SW 1271 (cell line): ENCODE measurements around the gene FAM234B.

Experiments
- DNase-seq, 2 experiments: peaks; one replicate each; lab custom pipeline; 2025; lab: John Stamatoyannopoulos, UW

Gene FAM234B

DNA sequence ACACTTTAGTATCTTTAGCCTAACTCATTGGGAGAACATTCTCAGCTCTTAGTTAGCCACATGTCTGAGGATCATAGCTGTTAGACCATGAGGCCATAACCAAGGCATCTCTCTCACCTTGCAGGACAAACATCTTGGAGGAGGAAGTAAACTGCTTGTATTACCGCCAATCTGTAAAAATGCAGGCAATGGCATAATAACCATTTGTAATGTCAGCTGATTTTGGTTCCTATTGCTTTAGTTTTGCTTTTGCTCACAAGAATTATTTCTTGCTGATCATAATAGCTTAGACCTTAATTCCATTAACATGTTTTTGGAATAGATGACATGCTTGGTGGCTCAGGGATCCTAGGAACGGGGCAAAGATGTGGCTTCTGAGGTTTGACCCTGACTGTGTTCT, 75.6 kb downstream of the FAM234B start:
- no peak for DNase-seq

GRCh38 chr12:13120413-13120812, 76.2 kb downstream of the FAM234B start:
- DNase-seq, result no peak

DNA sequence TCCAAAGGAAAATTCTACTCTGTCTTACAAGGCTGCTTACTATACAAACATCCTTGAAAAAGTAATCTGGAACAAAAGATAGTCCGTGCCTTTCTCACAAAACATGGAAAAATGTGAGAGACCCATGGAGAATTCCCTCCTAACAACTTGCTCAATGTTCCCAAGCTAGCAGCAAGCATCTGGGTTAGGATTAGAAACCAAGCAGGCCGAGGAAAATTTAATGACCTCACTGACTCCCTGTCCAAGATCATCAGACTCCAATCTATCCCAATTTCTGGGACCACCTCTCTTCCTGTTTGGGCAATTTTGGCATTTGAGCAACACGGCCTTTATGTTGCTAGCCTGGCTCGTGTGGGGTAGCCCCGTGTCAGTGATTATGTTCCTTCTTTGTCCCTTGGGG, 77.4 kb downstream of the FAM234B start:
- DNase-seq, result no peak

GRCh38 chr12:13124656-13125505, 80.7 kb downstream of the FAM234B start:
- DNase-seq, result peak; percentile 31 to 85

DNA sequence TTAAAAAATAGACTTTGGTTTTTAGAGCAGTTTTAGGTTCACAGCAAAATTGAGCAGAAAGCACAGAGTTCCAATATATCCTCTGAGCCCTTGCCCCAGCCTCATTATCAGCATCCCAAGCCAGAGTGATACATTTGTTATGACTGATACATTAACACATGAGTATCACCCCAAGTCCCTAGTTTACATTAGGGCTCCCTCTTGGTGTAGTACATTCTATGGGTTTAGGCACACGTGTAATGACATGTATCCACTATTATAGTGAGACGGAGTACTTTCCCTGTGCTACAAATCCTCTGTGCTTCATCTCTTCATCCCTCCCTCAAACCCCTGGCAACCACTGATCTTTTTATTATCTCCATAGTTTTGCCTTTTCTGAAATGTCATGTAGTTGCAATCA, 81.8 kb downstream of the FAM234B start:
- DNase-seq, result no peak

DNA sequence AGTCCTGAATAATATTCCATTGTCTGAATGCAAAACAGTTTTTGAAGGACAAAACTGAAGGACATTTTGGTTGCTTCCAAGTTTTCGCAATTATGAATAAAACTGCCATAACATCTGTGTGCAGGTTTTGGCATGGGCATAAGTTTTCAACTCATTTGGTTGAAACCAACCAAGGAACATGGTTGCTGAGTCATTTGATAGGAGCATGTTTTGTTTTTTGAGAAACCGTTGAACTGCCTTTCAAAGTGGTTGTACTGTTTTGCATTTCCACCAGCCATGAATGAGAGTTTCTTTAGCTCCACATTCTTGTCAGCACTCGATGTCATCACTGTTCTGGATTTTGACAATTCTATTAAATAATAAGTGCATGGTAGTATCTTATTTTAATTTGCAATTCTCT, 82.3 kb downstream of the FAM234B start:
- no peak for DNase-seq

GRCh38 chr12:13127444-13127843, 83.3 kb downstream of the FAM234B start:
- no peak for DNase-seq

DNA sequence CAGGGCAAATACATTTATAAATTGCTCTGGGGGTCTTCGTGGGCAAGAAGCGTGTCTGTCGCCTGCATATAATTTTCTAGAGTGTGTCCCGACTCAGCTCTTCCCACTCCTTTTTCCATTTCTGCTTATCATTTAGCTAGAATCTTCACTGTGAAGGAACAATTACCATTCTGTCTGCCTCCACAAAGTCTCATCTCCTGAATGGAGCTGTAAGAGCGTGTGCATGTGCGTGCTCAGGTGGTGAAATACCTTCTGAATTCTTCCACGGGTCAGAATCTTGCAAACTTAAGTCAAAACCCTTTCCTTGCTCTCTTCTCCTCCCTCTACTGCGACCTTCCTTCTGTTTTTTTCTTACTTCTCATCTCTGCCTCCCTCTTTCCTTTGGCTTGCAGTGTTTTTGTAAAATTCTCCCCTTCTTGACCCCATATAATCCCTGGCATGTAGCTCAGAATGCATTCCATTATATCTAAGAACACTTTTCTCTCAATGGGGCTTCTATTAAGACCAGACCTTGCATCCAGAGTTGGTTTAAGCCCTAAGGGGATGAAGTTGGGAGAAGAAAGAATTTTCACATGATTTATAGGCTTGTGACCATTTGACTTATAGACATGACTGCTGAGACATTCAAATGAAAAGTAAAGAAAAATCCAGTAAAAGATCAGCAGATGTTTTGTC, 84.2 kb downstream of the FAM234B start:
- DNase-seq, result no peak

GRCh38 chr12:13130981-13131380, 86.8 kb downstream of the FAM234B start:
- DNase-seq, result no peak
